GM03348 (cell line): ENCODE measurements around the gene CLTC.

ENCODE experiments used
- DNase-seq: peaks from one replicate; pipeline ENCODE4 v3.0.0; 2012; ENCODE audit warnings: low spot score

The CLTC gene

DNA sequence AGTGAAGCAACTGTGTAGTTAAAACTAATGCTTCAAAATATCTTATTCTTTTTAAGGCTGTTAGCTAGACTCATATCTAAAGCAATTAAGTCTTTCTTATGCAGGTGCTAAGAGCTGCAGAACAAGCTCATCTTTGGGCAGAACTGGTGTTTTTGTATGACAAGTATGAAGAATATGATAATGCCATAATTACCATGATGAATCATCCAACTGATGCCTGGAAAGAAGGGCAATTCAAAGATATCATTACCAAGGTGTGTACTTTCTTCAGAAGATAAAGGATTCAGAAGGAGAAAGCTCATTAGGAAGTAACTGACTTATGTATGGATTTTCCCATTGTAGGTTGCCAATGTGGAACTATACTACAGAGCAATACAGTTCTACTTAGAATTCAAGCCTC lies 63.6 kb downstream of the CLTC start:
- DNase-seq = no peak

DNA sequence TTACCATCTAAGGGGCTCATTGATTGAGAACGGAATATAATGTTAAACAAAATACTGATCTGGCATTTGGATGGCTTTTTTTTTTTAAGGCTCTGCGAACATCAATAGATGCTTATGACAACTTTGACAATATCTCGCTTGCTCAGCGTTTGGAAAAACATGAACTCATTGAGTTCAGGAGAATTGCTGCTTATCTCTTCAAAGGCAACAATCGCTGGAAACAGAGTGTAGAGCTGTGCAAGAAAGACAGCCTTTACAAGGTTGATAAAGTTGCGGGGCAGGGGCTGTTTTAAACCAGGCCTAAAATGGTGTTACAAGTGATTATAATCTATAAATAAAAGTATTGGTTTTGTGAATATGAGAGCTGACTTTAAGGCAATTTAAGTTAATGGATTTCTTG lies 65.3 kb downstream of the CLTC start:
- DNase-seq = no peak

DNA sequence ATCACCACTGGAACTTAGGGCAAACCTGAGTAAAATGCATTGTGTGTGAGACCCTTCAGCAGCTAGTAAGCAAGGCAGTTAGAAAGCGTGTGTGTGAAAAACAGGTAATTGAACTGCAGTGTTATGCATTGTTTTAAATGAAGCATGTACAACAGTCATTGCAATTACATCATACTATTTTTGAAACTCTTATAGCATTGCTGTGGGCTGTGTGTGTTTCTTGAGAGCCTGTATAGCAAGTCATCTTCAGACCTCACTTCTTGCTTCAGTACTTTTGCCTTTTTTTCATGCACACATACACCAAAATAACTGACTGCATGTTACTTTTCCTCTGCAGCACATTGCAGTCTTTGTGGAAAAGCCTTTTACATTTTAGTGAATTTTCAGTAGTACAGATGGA lies 68.3 kb downstream of the CLTC start:
- DNase-seq = no peak

DNA sequence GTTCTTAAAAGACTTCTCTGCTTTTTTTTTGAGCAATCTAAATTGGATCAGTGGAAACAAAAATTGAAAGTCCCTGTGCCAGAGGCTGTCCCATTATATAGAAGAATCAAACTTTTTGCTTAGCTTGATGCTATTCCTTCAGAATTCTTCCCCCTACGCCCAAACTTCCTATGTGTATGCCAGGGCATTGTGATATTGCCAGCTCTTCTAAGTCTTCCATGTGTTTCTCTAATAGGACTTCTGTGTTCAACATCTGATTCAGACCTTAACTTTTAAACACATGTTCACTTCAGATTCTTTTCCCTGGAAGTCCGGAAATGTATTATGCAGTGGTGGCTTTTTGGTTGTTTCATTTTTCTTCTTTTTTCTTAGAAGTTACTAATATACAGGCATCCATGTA lies 68.8 kb downstream of the CLTC start:
- no peak for DNase-seq

DNA sequence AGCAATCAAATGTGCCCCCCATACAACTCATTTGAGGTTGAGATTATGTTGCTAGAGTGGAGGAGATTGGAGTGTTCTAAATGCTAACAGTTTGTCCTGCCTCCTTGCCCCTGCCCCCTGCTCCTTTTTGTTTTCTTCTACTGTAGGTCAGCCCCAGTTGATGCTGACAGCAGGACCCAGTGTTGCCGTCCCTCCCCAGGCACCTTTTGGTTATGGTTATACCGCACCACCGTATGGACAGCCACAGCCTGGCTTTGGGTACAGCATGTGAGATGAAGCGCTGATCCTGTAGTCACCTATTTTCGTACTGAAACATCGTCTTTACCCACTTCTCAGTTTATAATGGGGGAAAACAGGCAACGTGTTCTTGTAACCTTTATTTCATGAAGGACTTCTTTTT lies 73.9 kb downstream of the CLTC start:
- DNase-seq = no peak

DNA sequence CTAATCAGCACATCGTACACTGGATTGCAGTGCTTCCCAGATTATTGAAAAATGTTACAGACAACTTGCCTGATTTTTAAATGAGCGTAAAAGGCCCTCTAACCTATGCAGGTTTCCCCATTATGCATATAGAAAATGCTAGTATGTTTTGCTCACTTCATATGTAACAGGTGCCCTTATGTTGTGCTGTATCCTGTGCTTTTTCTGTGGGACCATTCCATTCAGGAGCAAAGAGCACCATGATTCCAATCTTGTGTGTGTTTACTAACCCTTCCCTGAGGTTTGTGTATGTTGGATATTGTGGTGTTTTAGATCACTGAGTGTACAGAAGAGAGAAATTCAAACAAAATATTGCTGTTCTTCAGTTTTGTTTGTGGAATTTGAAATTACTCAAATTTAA lies 74.6 kb downstream of the CLTC start:
- DNase-seq = no peak

- DNase-seq = peak; percentile 9
Measured at GRCh38 chr17:59695945-59696681, 76.4 kb downstream of the CLTC start.

- no peak for DNase-seq
Measured at GRCh38 chr17:59696682-59697277, 77.1 kb downstream of the CLTC start.

DNA sequence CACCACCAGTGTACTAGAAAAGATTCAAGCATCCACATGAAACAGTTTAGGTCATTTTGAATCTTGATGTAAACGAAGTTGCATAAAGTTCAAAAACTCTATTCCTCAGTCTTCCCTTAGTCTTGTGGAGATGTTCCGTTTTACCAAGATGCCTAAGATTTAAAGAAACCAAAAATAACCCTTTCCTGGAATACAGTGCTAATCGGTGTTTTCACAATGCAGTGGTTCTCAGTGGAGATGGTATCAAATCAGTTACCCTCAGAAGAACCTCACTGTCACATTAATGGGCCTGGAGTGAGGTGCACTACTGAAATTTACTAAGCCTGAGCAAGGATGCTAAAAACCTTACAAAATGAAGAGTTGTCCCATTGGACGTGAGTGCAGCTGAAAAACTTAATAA lies 78.4 kb downstream of the CLTC start:
- DNase-seq = no peak

GRCh38 chr17:59699218-59699617 lies 79.5 kb downstream of the CLTC start:
- DNase-seq = no peak

- no peak for DNase-seq
Measured at GRCh38 chr17:59699786-59700185, 80.1 kb downstream of the CLTC start.

DNA sequence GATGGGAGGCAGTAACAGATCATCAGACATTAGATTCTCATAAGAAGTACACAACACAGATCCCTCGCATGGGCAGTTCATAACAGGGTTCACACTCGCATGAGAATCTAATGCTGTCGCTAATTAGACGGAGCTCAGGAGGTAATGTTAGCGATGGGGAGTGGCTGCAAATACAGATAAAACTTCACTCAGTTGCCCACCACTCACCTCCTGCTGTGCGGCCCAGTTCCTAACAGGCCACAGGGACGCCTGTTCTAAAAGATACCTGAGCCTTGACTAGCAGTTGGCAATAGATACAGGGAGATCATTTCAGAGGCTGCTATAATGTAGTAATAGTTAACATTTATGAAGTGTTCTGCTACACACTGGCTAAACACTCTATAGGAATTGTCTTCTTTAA lies 82.6 kb downstream of the CLTC start:
- DNase-seq = no peak

GRCh38 chr17:59707149-59707970 lies 87.7 kb downstream of the CLTC start, which contains the start of the genes PTRH2 and VMP1:
PTRH2 (minus strand) TSS chr17:59707430; CDS start chr17:59697978, 9,452 bp downstream.
VMP1 (plus strand) TSS chr17:59707654; CDS start chr17:59731447, 23,793 bp downstream.
- peak; percentile 97 for DNase-seq

- peak; percentile 31 for DNase-seq
Measured at GRCh38 chr17:59707971-59708430, 88.3 kb downstream of the CLTC start.

DNA sequence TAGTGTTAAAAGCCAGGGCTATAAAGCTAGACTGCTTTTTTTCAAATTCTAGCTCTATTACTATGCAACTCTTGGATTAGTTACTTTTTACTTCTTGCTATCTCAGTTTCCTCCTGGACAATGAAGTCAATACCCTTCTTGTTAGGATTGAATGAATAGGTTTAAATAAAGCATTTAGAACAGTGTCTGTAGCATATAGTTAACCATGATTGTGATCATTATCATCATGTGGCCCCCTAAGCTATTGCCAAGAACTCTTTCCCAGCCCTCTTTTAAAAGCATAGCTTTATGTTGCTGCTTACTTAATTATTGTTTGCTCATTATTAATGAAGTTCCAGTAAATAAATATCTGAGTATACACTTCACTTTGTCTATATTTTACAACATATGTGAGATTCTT lies 92.2 kb downstream of the CLTC start:
- no peak for DNase-seq

- DNase-seq = no peak
Measured at GRCh38 chr17:59712862-59713261, 93.2 kb downstream of the CLTC start.

DNA sequence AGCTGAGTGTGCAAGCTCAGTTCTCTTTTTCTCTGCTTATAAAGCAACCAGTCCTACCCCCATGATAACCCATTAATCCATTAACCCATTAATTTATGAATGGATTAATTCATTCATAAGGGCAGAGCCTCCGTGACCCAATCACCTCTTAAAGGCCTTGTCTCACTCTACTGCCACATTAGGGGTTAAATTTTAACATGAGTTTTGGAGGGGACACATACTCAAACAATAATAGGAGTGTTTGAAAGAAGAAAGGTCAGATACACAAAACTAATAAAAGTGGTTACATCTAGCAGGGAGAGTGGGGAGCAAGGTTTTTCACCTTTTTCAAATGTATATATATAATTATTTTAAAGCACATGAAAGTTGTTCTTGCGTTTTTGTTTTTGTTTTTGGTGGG lies 94.6 kb downstream of the CLTC start:
- no peak for DNase-seq

DNA sequence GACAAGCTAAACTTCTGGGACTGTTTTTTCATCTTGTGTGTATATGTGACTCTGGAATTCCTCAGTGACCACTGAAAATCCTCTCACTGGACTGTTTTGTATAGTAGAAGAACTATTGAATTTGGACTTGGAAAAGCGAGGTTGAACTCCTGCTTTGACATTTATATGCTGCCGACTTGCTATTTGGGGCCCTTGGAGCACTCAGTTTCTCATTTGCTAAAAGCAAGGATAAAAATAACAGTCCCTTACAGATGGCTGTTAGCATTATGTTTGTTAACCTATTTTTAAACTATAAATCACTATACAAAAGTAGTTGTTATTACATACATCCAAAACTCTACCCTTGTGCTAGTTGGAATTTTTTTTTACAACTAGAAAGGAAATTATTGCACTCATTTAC lies 96.7 kb downstream of the CLTC start:
- DNase-seq = no peak

GRCh38 chr17:59719526-59719925 lies 99.8 kb downstream of the CLTC start:
- no peak for DNase-seq

GRCh38 chr17:59722623-59723022 lies 102.9 kb downstream of the CLTC start:
- no peak for DNase-seq

GRCh38 chr17:59723041-59723440 lies 103.3 kb downstream of the CLTC start:
- DNase-seq = no peak

GRCh38 chr17:59723607-59724006 lies 103.9 kb downstream of the CLTC start:
- no peak for DNase-seq

- peak; percentile 54 for DNase-seq
Measured at GRCh38 chr17:59725691-59726090, 106.0 kb downstream of the CLTC start.
